ENCODE data around the gene ATP6V1B1.

GRCh38 chr2:70975237-70975636, 39.5 kb downstream of the ATP6V1B1 start:
- TF ChIP-seq POLR2A (IDR thresholded peaks at IDR 0.05), result no peak
- TF ChIP-seq POLR2AphosphoS5 (IDR thresholded peaks at IDR 0.05; ENCODE audit: insufficient read depth in 1 of 2, low read depth in 1 of 2), result no peak
